GM19468 (cell line): ENCODE measurements around the gene MTF1.
A peak's percentile ranks its signal among the peaks of the same experiment; 100 is the strongest.

Experiments
- ATAC-seq: cut with Tn5 transposase; IDR thresholded peaks from one replicate; pipeline ENCODE4 v1.9.1; 2021; ENCODE audit warnings: mild to moderate bottlenecking, moderate library complexity, moderate number of reproducible peaks; ENCODE audit not compliant: unreplicated experiment; ENCODE audit errors: extremely low read depth

Gene MTF1

DNA sequence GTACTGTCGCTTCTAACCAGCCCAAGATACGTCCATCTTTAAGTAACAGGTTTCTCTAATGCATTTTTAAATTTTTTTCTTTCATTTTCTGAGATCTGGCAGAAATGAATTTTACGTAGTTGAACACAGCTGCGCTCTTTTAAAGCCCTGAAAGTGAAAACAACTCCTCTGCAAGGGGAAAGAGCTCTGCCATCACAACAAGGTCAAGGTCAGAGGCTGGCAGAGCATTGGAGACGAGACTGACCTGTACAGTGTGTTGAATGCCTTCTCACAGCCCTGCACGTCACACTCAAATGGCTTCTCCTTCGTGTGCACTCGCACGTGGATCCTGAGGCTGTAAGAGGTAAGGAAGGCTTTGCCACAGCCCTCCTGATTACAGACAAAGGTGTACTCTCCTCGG lies 19.7 kb downstream of the MTF1 start:
- ATAC-seq: no peak

DNA sequence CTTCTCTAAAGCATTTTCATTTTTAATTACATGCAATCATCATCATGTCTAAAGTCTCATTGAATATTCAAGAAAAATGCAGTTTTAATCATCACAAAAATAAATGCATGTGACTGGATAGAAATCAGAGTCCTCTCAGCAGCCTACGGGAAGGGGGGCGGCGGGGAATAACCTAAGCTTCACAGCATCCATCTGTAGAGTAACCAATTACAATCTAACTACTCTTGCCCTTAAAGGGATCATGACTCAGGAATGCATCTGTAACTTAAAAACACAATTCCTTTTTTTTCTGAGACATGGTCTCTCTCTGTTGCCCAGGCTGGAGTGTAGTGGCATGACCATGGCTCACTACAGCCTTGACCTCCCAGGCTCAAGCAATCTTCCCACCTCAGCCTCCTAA lies 22.6 kb downstream of the MTF1 start:
- no peak for ATAC-seq

DNA sequence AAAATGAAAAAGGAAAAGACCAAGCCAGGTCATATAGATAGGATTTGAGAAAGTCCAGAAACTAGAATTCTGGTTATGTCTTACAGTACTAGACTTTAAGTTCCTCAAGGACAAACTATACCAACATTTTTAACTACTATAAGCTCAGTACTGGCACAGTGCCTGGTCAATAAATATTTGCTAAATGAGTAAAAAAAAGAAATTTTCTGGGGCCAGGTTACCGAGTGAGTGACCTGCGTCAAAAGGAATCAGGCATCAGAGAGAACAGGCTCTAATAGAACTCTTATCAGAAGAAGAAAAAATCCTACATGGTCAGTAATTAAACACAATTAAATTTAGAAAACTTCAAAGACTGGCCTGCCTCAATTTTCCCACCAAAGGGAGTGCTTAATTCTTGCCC lies 27.6 kb downstream of the MTF1 start:
- no peak for ATAC-seq

DNA sequence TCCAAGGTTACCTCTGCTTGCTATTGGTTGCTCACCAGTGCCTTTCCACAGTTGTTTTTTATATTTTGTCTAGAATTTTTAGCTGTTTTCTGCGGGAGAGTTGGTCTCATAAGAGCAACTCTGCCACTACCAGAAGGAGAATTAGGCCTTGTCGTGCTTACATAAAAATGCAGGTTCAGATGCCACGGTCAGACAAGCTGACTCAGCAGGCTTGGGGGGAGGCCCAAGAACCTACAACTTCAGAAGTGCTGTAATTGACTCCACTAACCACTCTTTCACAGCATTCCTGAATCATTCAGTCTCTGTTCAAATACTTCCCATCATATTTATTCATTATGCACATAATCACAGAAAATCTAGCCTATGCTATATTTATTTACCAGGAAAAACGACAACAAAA lies 28.3 kb downstream of the MTF1 start:
- ATAC-seq: no peak

DNA sequence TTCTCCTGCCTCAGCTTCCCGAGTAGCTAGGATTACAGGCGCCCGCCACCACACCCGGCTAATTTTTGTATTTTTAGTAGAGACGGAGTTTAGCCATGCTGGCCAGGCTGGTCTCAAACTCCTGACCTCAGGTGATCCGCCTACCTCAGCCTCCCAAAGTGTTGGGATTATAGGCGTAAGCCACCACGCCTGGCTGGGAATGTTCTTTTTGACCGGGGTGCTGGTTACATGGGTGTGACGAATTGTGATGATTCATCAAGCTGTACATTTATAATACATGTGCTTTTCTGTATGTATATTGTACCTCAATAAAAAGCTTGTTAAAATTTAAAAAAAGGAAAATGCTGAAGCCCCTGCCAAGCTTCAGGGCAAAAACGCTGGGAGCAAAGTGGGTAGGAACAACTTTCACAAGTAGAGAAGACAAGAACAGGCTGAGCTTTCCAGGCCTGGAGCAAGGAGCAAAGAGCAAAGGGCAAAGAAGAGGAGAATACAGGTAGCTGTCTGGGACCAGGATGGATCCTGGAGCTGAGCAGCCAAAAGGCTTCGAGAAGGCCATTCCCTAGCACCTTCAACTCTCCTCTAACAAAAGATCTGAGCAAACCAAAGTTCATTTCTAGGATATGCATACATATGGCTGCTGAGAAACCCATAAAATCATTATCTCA lies 30.9 kb downstream of the MTF1 start:
- ATAC-seq: no peak

DNA sequence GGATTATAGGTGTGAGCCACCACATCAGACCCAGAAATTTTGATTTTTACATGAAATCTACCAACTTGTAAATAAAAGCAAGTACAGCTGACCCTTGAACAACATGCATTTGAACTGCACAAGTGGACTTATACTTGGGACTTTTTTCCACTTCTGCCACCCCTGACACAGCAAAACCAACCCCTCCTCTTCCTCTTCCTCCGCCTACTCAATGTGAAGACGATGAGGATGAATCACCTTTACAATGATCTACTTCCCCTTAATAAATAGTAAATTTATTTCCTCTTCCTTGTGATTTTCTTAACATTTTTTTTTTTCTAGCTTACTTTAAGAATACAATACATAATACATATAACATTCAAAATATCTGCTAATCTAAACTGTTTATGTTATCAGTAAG lies 33.9 kb downstream of the MTF1 start:
- no peak for ATAC-seq

DNA sequence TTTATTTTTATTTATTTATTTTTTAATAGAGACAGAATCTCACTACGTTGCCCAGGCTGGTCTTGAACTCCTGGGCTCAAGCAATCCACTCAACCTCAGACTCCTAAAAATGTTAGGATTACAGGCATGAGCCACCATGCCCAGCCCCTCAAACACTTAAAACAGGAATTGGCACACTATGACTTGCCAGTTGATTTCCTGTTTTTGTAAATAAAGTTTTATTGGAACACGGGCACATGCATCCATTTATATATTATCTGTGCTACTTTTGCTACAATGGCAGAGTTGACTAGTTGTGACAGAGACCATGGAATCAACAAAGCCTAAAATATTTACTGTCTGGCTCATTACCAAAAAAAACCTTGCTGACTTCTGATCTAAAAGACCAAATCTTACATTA lies 35.4 kb downstream of the MTF1 start:
- ATAC-seq: no peak

DNA sequence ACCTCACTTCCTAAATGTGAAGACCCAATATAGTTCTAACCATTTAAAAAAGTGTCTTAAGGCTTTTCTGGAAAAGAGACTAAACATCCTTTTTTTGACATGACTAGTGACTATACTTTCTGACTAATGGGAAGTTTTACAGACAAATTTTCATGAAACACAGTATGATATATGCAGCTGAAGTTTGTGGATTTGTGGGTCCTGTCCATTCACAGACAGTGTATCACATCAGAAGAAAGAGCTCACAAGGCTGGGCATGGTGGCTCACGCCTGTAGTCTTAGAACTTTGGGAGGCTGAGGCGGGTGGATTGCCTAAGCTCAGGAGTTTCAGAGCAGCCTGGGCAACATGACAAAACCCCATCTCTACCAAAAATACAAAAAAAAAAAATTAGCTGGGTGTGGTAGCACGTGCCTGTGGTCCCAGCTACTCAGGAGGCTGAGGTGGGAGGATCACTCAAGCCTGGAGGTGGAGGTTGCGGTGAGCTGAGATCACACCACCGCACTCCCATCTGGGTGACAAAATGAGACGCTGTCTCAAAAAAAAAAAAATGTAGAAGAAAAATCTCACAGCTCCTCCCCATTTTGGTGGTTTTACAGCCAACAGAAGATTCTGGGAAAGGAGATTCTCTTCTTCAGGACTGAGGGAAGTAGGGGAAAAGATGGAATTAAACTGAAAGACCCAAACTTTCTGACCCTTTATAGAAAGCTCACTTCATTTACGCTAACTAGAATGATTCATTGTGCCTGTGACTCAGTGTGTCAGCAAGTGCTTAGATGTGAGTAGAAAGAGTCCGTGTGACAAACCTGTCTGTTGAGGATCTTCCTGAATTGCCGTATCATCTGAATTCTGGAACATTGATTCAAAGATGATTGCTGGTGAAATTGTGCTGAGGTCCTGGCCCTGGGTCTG lies 36.2 kb downstream of the MTF1 start:
- ATAC-seq: no peak

DNA sequence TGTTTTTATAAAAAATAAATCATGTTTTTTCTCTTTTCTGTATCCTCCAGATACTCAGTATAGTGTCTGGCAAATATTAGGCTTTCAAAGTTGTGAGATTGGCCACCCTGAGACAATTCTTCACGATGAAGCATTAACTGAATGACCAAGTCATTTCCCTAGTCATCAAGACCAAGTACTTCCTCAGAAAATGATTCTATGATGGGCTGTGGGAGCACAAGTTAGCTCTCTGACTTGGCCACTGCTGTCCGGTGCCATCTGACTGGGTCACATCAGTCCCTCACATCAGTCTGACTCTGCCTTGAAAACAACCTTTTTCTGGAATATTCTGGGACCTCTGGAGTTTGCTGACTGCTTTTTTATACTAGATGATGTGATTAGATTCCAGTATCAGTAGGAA lies 37.9 kb downstream of the MTF1 start:
- no peak for ATAC-seq

DNA sequence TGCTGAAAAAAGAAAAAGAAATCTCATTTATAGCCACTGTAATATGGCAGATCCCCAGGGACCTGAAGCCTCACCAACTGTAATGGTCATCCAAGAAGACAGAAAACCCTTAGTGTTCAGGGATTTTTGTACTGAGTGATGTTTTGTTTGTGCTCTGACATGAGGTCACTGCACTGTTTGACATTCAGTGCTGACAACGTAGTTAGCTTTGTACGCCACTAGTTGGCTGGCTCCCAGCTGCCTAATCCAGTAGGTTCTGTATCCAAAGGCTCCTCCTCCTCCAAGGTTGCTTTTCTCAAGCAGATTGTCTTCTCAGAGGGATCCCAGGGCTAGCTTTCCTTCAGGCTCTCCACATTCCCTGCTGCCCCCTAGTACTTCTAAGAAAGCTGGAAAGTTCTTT lies 41.9 kb downstream of the MTF1 start:
- ATAC-seq: no peak

DNA sequence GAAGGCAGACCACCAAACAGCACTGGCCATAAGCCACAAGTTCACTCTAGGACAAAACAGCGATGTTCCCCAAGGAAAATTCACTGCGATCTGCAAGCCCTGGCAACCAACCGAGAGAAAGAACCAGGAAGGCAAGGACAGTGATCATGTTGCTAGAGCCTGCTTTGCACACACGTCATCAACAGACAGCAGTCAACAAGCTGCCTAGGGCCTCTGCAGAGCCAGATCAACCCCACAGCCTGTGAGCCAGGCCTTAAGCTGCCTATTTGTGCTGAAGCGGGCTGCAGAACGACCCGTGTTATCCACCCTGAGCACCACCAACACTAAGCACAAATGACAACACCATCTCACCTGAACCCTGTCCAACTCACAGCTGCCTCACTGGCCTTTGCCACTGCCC lies 45.1 kb downstream of the MTF1 start:
- ATAC-seq: no peak

DNA sequence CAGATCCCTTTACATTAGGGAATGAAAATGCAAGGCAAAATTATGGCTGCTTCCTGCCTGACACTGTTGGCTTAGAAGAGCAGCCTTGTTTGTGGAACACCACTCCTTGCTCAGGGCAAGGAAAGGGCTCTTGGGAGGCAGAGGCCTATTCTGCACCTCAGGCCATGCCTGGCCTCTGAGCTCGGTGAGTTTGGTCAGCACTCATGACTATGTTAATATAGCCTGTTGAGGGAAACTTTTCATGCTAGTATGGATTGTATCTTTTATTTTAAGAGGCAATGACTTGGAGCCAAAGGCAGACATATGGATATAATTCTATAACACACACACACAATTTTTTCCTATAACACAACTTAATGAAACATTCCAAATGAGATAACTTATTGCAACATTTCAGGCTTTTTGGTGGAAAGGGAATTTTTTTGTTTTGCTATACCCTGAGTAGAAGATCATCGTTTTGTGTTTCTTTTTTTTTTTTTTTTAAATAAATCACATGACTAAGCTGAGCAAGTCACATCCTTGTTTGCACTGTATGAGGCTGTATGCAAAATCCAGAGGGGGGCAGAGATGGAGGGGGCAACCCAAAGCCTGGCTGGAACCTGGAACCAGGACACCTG lies 45.8 kb downstream of the MTF1 start:
- no peak for ATAC-seq

DNA sequence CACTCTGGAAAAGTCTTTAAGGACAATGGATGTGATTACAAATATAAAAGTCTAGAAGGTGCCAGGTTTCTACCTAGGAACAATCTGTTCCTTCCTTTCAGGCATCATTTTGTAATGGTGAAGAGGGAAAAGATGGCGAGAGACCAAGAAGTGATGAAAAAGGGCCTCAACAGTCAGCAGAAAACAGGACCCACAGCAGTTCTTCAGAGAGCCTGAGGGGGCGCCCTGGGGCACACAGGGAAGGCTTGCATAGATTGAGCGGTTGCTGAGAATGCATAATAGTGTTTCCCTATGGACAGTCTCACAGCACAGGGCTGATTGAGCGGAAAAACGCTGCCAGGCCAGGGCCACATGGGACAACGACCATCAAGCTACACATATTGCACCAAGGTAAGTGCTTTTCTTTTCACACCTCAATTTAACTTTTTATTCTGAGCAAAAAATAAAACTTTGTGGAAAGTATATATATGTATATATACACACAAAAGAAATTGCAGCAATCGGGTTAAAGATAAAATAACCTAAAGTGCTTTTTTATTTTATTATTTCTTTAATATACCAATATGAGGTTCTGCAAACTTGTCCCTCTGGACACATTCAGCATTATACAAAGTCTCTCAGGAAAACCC lies 48.3 kb downstream of the MTF1 start:
- no peak for ATAC-seq

DNA sequence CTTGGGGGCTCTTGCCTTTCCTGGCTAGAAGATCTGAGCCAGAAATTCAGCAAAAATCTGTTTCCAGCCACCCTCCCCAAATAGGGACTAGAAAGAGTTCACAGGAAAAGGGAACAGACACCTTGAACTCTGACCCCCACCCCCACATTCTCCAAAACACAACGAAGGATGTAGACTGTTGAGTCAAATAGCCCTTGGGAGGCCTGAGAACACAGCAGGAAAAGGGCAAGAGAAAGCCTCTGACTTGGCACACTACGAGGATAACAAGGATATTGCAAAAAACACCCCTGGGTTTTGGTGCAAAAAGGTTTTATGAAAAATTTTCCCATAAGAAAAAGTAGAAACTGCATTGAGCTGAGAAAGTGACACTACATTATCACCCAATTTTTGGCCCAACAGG lies 49.5 kb downstream of the MTF1 start:
- no peak for ATAC-seq

DNA sequence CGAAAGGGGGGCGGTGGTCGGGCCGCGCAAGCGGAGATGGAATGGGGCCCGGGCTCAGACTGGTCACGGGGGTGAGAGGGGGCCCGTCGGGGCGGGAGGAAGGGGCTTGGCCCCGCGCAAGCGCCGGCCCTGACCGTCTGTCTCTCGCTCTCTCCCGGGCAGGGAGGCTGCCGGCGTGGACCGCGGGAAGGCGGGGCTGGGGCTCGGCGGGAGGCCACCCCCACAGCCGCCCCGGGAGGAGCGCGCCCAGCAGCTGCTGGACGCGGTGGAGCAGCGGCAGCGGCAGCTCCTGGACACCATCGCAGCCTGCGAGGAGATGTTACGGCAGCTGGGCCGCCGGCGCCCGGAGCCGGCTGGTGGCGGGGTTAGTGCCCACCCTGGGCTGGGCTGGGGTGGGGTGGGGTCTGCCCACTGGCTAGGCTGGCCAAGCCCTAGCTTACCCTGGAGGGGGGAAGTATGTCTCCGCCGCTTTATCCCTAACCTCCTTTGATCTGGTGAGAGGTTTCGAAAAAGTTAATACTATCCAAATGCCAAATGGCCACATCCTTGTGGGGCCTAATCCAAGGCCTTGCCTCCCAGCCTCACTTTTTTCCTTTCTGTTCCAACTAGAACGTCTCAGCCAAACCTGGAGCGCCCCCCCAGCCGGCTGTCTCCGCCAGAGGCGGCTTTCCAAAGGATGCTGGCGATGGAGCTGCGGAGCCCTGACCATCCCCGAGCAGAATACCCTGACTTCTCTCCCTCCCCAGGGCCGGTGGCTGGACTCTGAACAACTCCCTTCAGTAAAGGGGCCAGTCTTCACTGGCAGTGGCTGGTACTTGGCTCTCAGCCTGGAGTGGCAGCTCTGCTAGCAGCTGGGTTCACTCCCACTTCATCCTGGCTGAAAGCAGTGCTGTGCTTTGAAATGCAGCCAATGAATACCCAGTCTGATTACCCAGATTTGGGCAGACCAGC lies 50.7 kb downstream of the MTF1 start:
- ATAC-seq: no peak

DNA sequence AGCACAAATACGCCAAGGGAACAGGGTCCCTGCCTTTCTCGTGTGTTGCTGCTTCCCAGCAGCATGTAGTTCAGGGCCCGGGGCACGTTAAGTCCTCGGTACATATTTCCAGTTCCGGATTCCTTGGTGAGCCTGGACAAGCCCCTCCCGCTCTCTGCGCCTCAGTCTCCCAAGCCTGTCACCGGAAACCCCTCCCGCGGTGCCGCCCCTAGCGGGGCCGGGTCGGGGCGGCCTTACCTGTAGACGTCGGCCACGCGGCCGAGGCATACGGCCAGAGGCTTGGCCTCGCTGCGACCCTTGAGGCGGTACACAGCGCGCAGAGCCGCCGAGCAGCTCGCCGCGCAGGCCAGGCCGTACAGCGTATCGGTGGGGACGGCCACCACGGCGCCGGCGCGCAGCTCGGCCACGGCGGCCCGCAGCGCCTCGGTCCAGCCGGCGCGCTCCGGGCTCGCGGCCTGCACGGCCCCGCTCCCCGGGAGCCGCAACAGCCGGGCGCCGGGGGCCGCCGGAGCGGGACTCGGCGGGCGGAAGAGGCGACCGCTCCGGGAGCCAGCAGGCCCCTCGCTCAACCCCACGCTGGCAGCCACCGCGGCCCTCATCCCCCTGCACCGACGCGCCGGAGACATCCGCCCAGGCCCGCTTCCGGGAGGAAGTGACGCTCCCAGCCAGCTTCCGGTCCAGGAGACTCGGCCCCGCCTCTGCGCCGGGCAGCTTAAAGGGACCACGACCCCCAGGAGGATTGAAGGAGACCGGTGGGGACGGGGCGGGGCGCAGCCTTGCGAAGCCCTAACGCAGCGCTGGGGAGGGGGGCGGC lies 51.6 kb downstream of the MTF1 start, which contains the start of the genes C1orf122 and YRDC:
Gene C1orf122, plus strand, starts transcription at position 236 of the 814 bp plus-strand sequence. CDS start 615 bp downstream, outside the sequence.
Gene YRDC, minus strand, starts transcription at position 654 of the 814 bp plus-strand sequence. Its CDS starts 28 bp downstream, at position 626.
- peak; percentile 65 for ATAC-seq

DNA sequence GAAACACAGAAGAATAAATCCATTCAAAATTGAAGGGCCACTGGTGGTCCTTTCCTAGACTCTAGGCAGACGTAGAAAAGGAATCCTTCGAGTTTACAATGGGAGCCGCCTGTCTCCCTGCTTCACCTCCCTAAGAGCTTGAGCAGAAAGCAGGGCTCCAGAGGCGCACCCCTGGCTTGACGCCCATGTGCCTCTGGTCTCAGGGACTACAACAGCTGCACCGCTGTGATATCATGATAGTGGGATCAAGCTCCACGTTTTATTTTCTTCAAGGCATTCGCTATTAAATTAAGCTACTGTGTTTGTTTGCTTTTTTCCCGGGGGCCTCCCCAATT lies 52.2 kb downstream of the MTF1 start:
- ATAC-seq: no peak

DNA sequence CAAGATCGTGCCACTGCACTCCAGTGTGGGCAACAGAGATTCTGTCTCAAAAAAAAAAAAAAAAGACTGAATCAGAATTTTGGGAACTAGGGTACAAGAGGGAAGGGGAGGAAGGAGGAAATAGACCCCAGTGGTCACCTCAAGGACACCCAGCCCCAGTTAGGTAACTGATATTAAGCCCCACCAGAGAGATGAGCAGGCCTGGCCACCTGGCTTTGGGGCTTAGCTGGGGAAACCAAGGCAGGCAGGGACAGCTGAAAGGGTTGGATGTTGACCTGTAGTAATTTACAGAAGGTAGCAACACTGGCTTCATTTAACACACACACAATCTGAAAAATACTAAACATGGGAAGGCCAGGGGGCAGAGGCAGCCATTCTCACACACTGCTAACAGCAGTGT lies 57.0 kb downstream of the MTF1 start:
- ATAC-seq: no peak
